A549 (cell line): Measurements from ENCODE around the gene IFT57. TPM values are rescaled to one million over a fixed set of nuclear protein-coding genes. Genes with fewer than 3 reads are reported as not detected.

Experiments used
- ATAC-seq, 2 experiments: fragments of 200-7000 bp in 1 of 2; fragments of >200 bp in 1 of 2; cut with Nextera tagmentation in 1 of 2; cut with Tn5 transposase in 1 of 2; 3 replicates each; pipeline versions ENCODE4 v1.8.0 to v1.9.1; 2018 to 2020; ENCODE audit warnings: mild to moderate bottlenecking in 1 of 2, moderate library complexity in 1 of 2
- CTCF ChIA-PET: fragments of 300-600 bp; sonication (Branson Sonifier 250); formaldehyde crosslinking; extraction: SDS; loops from one replicate; lab custom pipeline; 2021; ENCODE audit warnings: antibody characterized with exemption, inconsistent platforms; lab: Yijun Ruan, JAX
- POLR2A ChIA-PET: fragments of 350-600 bp; formaldehyde crosslinking; extraction: SDS; loops from one replicate; lab custom pipeline; 2021; ENCODE audit warnings: antibody characterized with exemption, inconsistent platforms; lab: Yijun Ruan, JAX
- DNase-seq, 2 experiments: peaks; one replicate each; pipeline versions ENCODE4 v3.0.0 to v3.0.0-alpha.2; 2011 to 2016; ENCODE audit warnings: low read depth in 1 of 2, low spot score in 1 of 2
- FAIRE-seq: peaks from 2 replicates; lab custom pipeline; 2011; peaks lifted over from hg19 to GRCh38; lab: Jason Lieb, UNC
- H3K27ac ChIP-seq, 2 experiments: fragments of >200 bp; sonication (Bioruptor Twin); formaldehyde crosslinking; 3 replicates each; pipeline ENCODE4 v1.5.1; 2016 to 2017
- H3K4me1 ChIP-seq: fragments of >200 bp; sonication (Bioruptor Twin); formaldehyde crosslinking; 3 replicates; pipeline ENCODE4 v1.6.1; 2016
- H3K4me2 ChIP-seq: fragments of >200 bp; sonication (Bioruptor Twin); formaldehyde crosslinking; 3 replicates; pipeline ENCODE4 v1.6.1; 2016
- H3K4me3 ChIP-seq: fragments of >200 bp; sonication (Bioruptor Twin); formaldehyde crosslinking; 3 replicates; pipeline ENCODE4 v1.5.1; 2016
- H3K9me3 ChIP-seq: fragments of >200 bp; sonication (Bioruptor Twin); formaldehyde crosslinking; 3 replicates; pipeline ENCODE4 v1.6.1; 2016
- CBX2 ChIP-seq: fragments of 200-600 bp; sonication (generic); IDR thresholded peaks from 2 replicates; pipeline ENCODE4 v1.6.1; 2016; ENCODE audit warnings: low read depth, mild to moderate bottlenecking, borderline replicate concordance
- CBX8 ChIP-seq: fragments of 200-600 bp; sonication (generic); IDR thresholded peaks from 2 replicates; pipeline ENCODE4 v1.6.1; 2016
- CEBPB ChIP-seq, 2 experiments: fragments of >200 bp in 1 of 2; sonication (Bioruptor Twin) in 1 of 2; formaldehyde crosslinking in 1 of 2; IDR thresholded peaks; 2 replicates each; pipeline ENCODE4 v1.6.1; 2012 to 2016
- CHD2 ChIP-seq: fragments of 150-350 bp; IDR thresholded peaks from 2 replicates; pipeline ENCODE4 v1.6.1; 2014; ENCODE audit warnings: low read length; ENCODE audit not compliant: partially characterized antibody
- CTCF ChIP-seq: fragments of >200 bp; sonication (Bioruptor Twin); formaldehyde crosslinking; IDR thresholded peaks from 3 replicates; pipeline ENCODE4 v1.5.1; 2016
- E2F6 ChIP-seq: IDR thresholded peaks from 2 replicates; pipeline ENCODE4 v1.6.1; 2012; ENCODE audit warnings: low read depth, borderline replicate concordance
- EHF ChIP-seq: fragments of 250-450 bp; sonication (Bioruptor Pico); IDR thresholded peaks from 2 replicates; pipeline ENCODE4 v1.5.0; 2020; ENCODE audit warnings: mild to moderate bottlenecking
- EP300 ChIP-seq, 2 experiments: fragments of >200 bp; sonication (Bioruptor Twin); formaldehyde crosslinking; IDR thresholded peaks; 2 replicates in 1 of 2; 3 replicates in 1 of 2; pipeline ENCODE4 v1.6.1; 2016 to 2017
- FOSB ChIP-seq: fragments of 250-450 bp; sonication (Bioruptor Pico); IDR thresholded peaks from 2 replicates; pipeline ENCODE4 v1.5.0; 2020; ENCODE audit warnings: mild to moderate bottlenecking, moderate library complexity
- FOXS1 ChIP-seq: fragments of 250-450 bp; sonication (Bioruptor Pico); IDR thresholded peaks from 2 replicates; pipeline ENCODE4 v1.5.0; 2020; ENCODE audit warnings: mild to moderate bottlenecking, moderate library complexity
- HDAC2 ChIP-seq: fragments of 200-600 bp; sonication (generic); IDR thresholded peaks from 2 replicates; pipeline ENCODE4 v1.6.1; 2016
- HES2 ChIP-seq: fragments of >200 bp; sonication (Bioruptor Twin); formaldehyde crosslinking; IDR thresholded peaks from 2 replicates; pipeline ENCODE4 v1.6.1; 2016
- HOXA7 ChIP-seq: fragments of 250-450 bp; sonication (Bioruptor Pico); IDR thresholded peaks from 2 replicates; pipeline ENCODE4 v1.5.0; 2020; ENCODE audit warnings: mild to moderate bottlenecking, moderate library complexity
- HOXB13 ChIP-seq: fragments of 250-450 bp; sonication (Bioruptor Pico); IDR thresholded peaks from 2 replicates; pipeline ENCODE4 v1.5.0; 2020; ENCODE audit warnings: low read depth, mild to moderate bottlenecking, moderate library complexity
- HOXB5 ChIP-seq: fragments of 250-450 bp; sonication (Bioruptor Pico); IDR thresholded peaks from 2 replicates; pipeline ENCODE4 v1.5.0; 2020; ENCODE audit warnings: mild to moderate bottlenecking, moderate library complexity
- KDM5A ChIP-seq: fragments of 200-600 bp; sonication (generic); IDR thresholded peaks from 2 replicates; pipeline ENCODE4 v1.6.1; 2016; ENCODE audit warnings: antibody characterized with exemption, mild to moderate bottlenecking
- NFE2L2 ChIP-seq: fragments of 150-350 bp; conservative IDR thresholded peaks from 2 replicates; pipeline ENCODE4 v1.6.1; 2014; ENCODE audit warnings: low read length
- NPAS2 ChIP-seq: fragments of 250-450 bp; sonication (Bioruptor Pico); IDR thresholded peaks from 2 replicates; pipeline ENCODE4 v1.8.0; 2022; ENCODE audit warnings: mild to moderate bottlenecking, moderate library complexity, borderline replicate concordance
- NR3C1 ChIP-seq: fragments of >200 bp; sonication (Bioruptor Twin); formaldehyde crosslinking; IDR thresholded peaks from 3 replicates; pipeline ENCODE4 v1.6.1; 2017
- PHF8 ChIP-seq: fragments of 200-600 bp; sonication (generic); IDR thresholded peaks from 2 replicates; pipeline ENCODE4 v1.6.1; 2016; ENCODE audit warnings: low read depth, mild to moderate bottlenecking, antibody characterized with exemption, moderate library complexity, borderline replicate concordance
- POLR2A ChIP-seq: IDR thresholded peaks from 2 replicates; pipeline ENCODE4 v1.6.1; 2012; ENCODE audit warnings: mild to moderate bottlenecking, low read length
- RARB ChIP-seq: fragments of 250-450 bp; sonication (Bioruptor Pico); IDR thresholded peaks from 2 replicates; pipeline ENCODE4 v1.8.0; 2021; ENCODE audit warnings: mild to moderate bottlenecking, moderate library complexity
- RFX5 ChIP-seq: fragments of 450-650 bp; IDR thresholded peaks from 2 replicates; pipeline ENCODE4 v1.7.1; 2014; ENCODE audit warnings: antibody characterized with exemption, mild to moderate bottlenecking, moderate library complexity
- RNF2 ChIP-seq: fragments of 200-600 bp; sonication (generic); IDR thresholded peaks from 2 replicates; pipeline ENCODE4 v1.6.1; 2016; ENCODE audit warnings: low read depth, mild to moderate bottlenecking, antibody characterized with exemption, moderate library complexity, borderline replicate concordance
- SMC3 ChIP-seq: fragments of >200 bp; sonication (Bioruptor Twin); formaldehyde crosslinking; IDR thresholded peaks from 3 replicates; pipeline ENCODE4 v1.6.1; 2018; ENCODE audit warnings: inconsistent platforms
- USF2 ChIP-seq: fragments of 450-650 bp; IDR thresholded peaks from 2 replicates; pipeline ENCODE4 v1.6.1; 2014; ENCODE audit warnings: antibody characterized with exemption
- ZC3H11A ChIP-seq: fragments of 450-650 bp; IDR thresholded peaks from 2 replicates; pipeline ENCODE4 v1.6.1; 2014; ENCODE audit warnings: antibody characterized with exemption, mild to moderate bottlenecking
- ZFP36 ChIP-seq: fragments of 450-650 bp; IDR thresholded peaks from 2 replicates; pipeline ENCODE4 v1.6.1; 2014; ENCODE audit warnings: borderline replicate concordance; ENCODE audit not compliant: partially characterized antibody
- ZNF302 ChIP-seq: fragments of 250-450 bp; sonication (Bioruptor Pico); IDR thresholded peaks from 2 replicates; pipeline ENCODE4 v1.9.0; 2021; ENCODE audit warnings: inconsistent platforms, mild to moderate bottlenecking, moderate library complexity
- WGBS: methylation state at CpG from one replicate; pipeline ENCODE4 v1.1.6; 2017; ENCODE audit errors: missing lambda C conversion rate; 5-methylcytosine and 5-hydroxymethylcytosine counted together
- polyA plus RNA-seq, 4 experiments: library from polyadenylated mRNA; depleted of rRNA in 3 of 4; stranded (reverse); fragments of >200 nt; fragmentation: RNase III in 1 of 4; extraction: RNeasy Plus Mini Kit Qiagen cat#74134 plus additional on column Dnase treatment in 1 of 4; gene quantifications; 2 replicates in 3 of 4; 3 replicates in 1 of 4; pipeline ENCODE4 v1.2.3, GENCODE V29; 2011 to 2017

IFT57 gene
- polyA plus RNA-seq, 2 of the 4 experiments (the other 2 are of a cell fraction) = 39.1 to 59.2 TPM

GRCh38 chr3:108250626-108251025 is 28.4 kb upstream of the IFT57 start (continued):
- TF ChIP-seq NPAS2 (CRISPR knock-in tag) (no peak), CTCF (no peak), HOXB13 (no peak), USF2 (no peak), RNF2 (no peak), ZC3H11A (no peak), ZFP36 (no peak), HDAC2 (no peak), CHD2 (no peak), CBX8 (no peak)

- H3K4me3 ChIP-seq = no peak overlapping the region
- no peak overlapping the region for H3K4me2 ChIP-seq
- CTCF ChIA-PET = interaction anchor here (0.6 kb wide), 1 partner anchor 73 kb away, joined by 3 read pairs; no protein-coding TSS in a partner anchor
- no peak for TF ChIP-seq FOXS1
- TF ChIP-seq NR3C1 = no peak
- TF ChIP-seq ZC3H11A = no peak
- TF ChIP-seq KDM5A = no peak
- no peak for TF ChIP-seq E2F6
- no peak for TF ChIP-seq SMC3
- TF ChIP-seq HDAC2 = no peak
- no peak for TF ChIP-seq HES2
- TF ChIP-seq HOXB5 (CRISPR knock-in tag) = no peak
- no peak for TF ChIP-seq NFE2L2
- TF ChIP-seq EP300 (IDR thresholded peaks at IDR 0.05) = no peak
- no peak for TF ChIP-seq HOXA7
- no peak for TF ChIP-seq CEBPB (IDR thresholded peaks at IDR 0.05)
- TF ChIP-seq PHF8 = no peak
- TF ChIP-seq ZNF302 = no peak
- H3K27ac ChIP-seq = no peak overlapping the region
- DNase-seq (no peak), ATAC-seq (no peak), FAIRE-seq (no peak)
- POLR2A ChIA-PET = no interaction called here
- WGBS = 52% methylated on average over 2 of the region's 2 CpGs
- H3K4me1 ChIP-seq = no peaks in the 10 kb centered on the region
- H3K9me3 ChIP-seq = no peaks in the 10 kb centered on the region
Measured at GRCh38 chr3:108243243-108243642, 21.0 kb upstream of the IFT57 start.

- Histone ChIP-seq H3K4me3 (no peak overlapping the region), H3K9me3 (no peaks in the 10 kb centered on the region), H3K27ac (no peak overlapping the region), H3K4me2 (no peak overlapping the region), H3K4me1 (no peaks in the 10 kb centered on the region)
- TF ChIP-seq HDAC2 (no peak), RARB (no peak), RFX5 (no peak), SMC3 (no peak), FOSB (CRISPR knock-in tag) (no peak), CBX2 (no peak), CHD2 (no peak), E2F6 (no peak), CTCF (no peak), CEBPB (IDR thresholded peaks at IDR 0.05) (no peak), POLR2A (no peak), FOXS1 (no peak), EHF (CRISPR knock-in tag) (no peak)
- POLR2A ChIA-PET = no interaction called here
- ATAC-seq (no peak), DNase-seq (no peak), FAIRE-seq (no peak)
- CTCF ChIA-PET = interaction anchor here (0.6 to 0.8 kb wide), 2 partner anchors 73 to 235 kb away, joined by 3 read pairs; no protein-coding TSS in a partner anchor
Measured at GRCh38 chr3:108242776-108243175, 20.6 kb upstream of the IFT57 start.
